DND-41 (cell line): ENCODE results near the gene LRRTM4.
"Not testable (repeated sequence)": the region's sequence is repeated elsewhere in the genome, so short reads cannot be mapped to it uniquely, and the experiment has no call there.

Source experiments
- ATAC-seq: fragments of 200-7000 bp; cut with Tn5 transposase; 3 replicates; pipeline ENCODE4 v1.9.1; 2021; ENCODE audit warnings: low read depth; ENCODE audit not compliant: insufficient read depth
- DNase-seq: peaks from one replicate; pipeline ENCODE4 v3.0.0-alpha.2; 2020
- H2AFZ ChIP-seq: 2 replicates; pipeline ENCODE4 v1.6.0; 2012; ENCODE audit warnings: low read depth, low read length
- H3K27ac ChIP-seq: 2 replicates; pipeline ENCODE4 v1.5.1; 2012; ENCODE audit warnings: low read length, inconsistent platforms
- H3K27me3 ChIP-seq: fragments of 200-600 bp; sonication (generic); 2 replicates; pipeline ENCODE4 v1.6.0; 2012; ENCODE audit warnings: low read length, mild to moderate bottlenecking, inconsistent platforms; ENCODE audit not compliant: insufficient read depth, poor library complexity
- H3K36me3 ChIP-seq: 2 replicates; pipeline ENCODE4 v1.5.1; 2012; ENCODE audit warnings: low read length, inconsistent platforms; ENCODE audit not compliant: insufficient read depth
- H3K4me1 ChIP-seq: 2 replicates; pipeline ENCODE4 v1.5.1; 2012; ENCODE audit warnings: mild to moderate bottlenecking, low read length; ENCODE audit not compliant: insufficient read depth
- H3K4me2 ChIP-seq: 2 replicates; pipeline ENCODE4 v1.6.0; 2012; ENCODE audit warnings: mild to moderate bottlenecking, moderate library complexity, low read length, inconsistent platforms; ENCODE audit not compliant: insufficient read depth
- H3K4me3 ChIP-seq, 2 experiments: fragments of 200-600 bp in 1 of 2; shearing (Covaris generic) in 1 of 2; 2 replicates each; pipeline ENCODE4 v1.5.1; 2012 to 2016; ENCODE audit warnings: inconsistent platforms in 2 of 2, low read length in 2 of 2, mild to moderate bottlenecking in 2 of 2, low read depth in 1 of 2, moderate library complexity in 1 of 2
- H3K79me2 ChIP-seq: 2 replicates; pipeline ENCODE4 v1.6.0; 2012; ENCODE audit warnings: low read length, inconsistent platforms; ENCODE audit not compliant: insufficient read depth
- H3K9ac ChIP-seq: 2 replicates; pipeline ENCODE4 v1.6.0; 2012; ENCODE audit warnings: low read depth, mild to moderate bottlenecking, inconsistent platforms, low read length, moderate library complexity
- H3K9me3 ChIP-seq: 2 replicates; pipeline ENCODE4 v1.5.1; 2012; ENCODE audit warnings: low read length, moderate library complexity, mild to moderate bottlenecking, inconsistent platforms; ENCODE audit not compliant: insufficient read depth, severe bottlenecking
- H4K20me1 ChIP-seq: 2 replicates; pipeline ENCODE4 v1.6.0; 2012; ENCODE audit warnings: low read length; ENCODE audit not compliant: insufficient read depth
- CTCF ChIP-seq: IDR thresholded peaks from 2 replicates; pipeline ENCODE4 v1.5.1; 2012; ENCODE audit warnings: borderline replicate concordance, low read length, moderate library complexity, mild to moderate bottlenecking; ENCODE audit not compliant: poor library complexity, severe bottlenecking; ENCODE audit errors: extremely low read depth
- EZH2 ChIP-seq: IDR thresholded peaks from 3 replicates; pipeline ENCODE4 v1.6.1; 2012; ENCODE audit warnings: borderline replicate concordance, low read depth, mild to moderate bottlenecking, moderate library complexity, low read length, inconsistent platforms; ENCODE audit not compliant: severe bottlenecking

Gene LRRTM4

GRCh38 chr2:77142141-77142540 is 380.0 kb downstream of the LRRTM4 start:
- H3K36me3 ChIP-seq, result no peaks in the 10 kb centered on the region
- no peak overlapping the region for H3K4me2 ChIP-seq
- H3K79me2 ChIP-seq, result no peaks in the 10 kb centered on the region
- no peak overlapping the region for H2AFZ ChIP-seq
- H3K27ac ChIP-seq, result no peak overlapping the region
- no peaks in the 10 kb centered on the region for H3K9me3 ChIP-seq
- no peaks in the 10 kb centered on the region for H4K20me1 ChIP-seq
- H3K27me3 ChIP-seq, result no peaks in the 10 kb centered on the region
- TF ChIP-seq EZH2, result no peak
- no peaks in the 10 kb centered on the region for H3K4me1 ChIP-seq
- no peak overlapping the region for H3K4me3 ChIP-seq
- DNase-seq (no peak), ATAC-seq (no peak)
- H3K9ac ChIP-seq, result no peak overlapping the region

DNA sequence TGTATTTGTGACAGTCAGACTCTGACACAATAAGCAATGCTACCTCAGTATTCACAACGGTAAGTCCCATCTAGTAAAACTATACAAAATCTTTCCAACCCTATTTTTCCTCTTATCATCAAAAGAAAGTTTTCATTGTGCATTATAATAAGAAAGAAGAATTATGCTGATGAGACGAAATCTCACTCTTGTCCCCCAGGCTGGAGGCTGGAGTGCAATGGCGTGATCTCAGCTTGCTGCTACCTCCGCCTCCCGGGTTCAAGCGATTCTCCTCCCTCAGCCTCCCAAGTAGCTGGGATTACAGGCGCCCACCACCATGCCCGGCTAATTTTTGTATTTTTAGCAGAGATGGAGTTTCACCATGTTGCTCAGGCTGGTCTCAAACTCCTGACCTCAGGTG is 393.7 kb downstream of the LRRTM4 start:
- H2AFZ ChIP-seq, H3K4me2 ChIP-seq: not testable (repeated sequence)

GRCh38 chr2:77127345-77127744 is 394.8 kb downstream of the LRRTM4 start:
- Histone ChIP-seq H3K27me3 (no peaks in the 10 kb centered on the region), H3K27ac (no peak overlapping the region), H3K4me1 (no peaks in the 10 kb centered on the region), H4K20me1 (no peaks in the 10 kb centered on the region), H2AFZ (no peak overlapping the region), H3K9ac (no peak overlapping the region), H3K4me2 (no peak overlapping the region), H3K79me2 (no peaks in the 10 kb centered on the region), H3K4me3 (no peak overlapping the region), H3K9me3 (no peaks in the 10 kb centered on the region), H3K36me3 (no peaks in the 10 kb centered on the region)
- DNase-seq (no peak), ATAC-seq (no peak)
- no peak for TF ChIP-seq EZH2
- TF ChIP-seq CTCF, result no peak

More for the DNA sequence above, 393.7 kb downstream of the LRRTM4 start:
- H3K27me3 ChIP-seq, H3K4me3 ChIP-seq, ATAC-seq, H3K27ac ChIP-seq, H4K20me1 ChIP-seq, H3K9me3 ChIP-seq, H3K9ac ChIP-seq, DNase-seq, H3K4me1 ChIP-seq, H3K36me3 ChIP-seq, H3K79me2 ChIP-seq: not testable (repeated sequence)

- Histone ChIP-seq H2AFZ (no peak overlapping the region), H3K9me3 (no peaks in the 10 kb centered on the region), H3K4me3 (no peak overlapping the region), H3K36me3 (no peaks in the 10 kb centered on the region), H3K27me3 (no peaks in the 10 kb centered on the region), H4K20me1 (no peaks in the 10 kb centered on the region), H3K79me2 (no peaks in the 10 kb centered on the region), H3K4me2 (no peak overlapping the region), H3K9ac (no peak overlapping the region), H3K27ac (no peak overlapping the region), H3K4me1 (no peaks in the 10 kb centered on the region)
- no peak for DNase-seq
- no peak for ATAC-seq
- no peak for TF ChIP-seq CTCF
These were observed 400.7 kb downstream of the LRRTM4 start for GRCh38 chr2:77121518-77121917.
